Amniotic epithelial cell (primary cell): ENCODE data around the gene CDC42SE2.
"Not testable (repeated sequence)": the region's sequence is repeated elsewhere in the genome, so short reads cannot be mapped to it uniquely, and the experiment has no call there.

Source experiments
- DNase-seq: peaks from one replicate; pipeline ENCODE4 v3.0.0-alpha.2; 2010; ENCODE audit warnings: low read depth

Gene CDC42SE2

DNA sequence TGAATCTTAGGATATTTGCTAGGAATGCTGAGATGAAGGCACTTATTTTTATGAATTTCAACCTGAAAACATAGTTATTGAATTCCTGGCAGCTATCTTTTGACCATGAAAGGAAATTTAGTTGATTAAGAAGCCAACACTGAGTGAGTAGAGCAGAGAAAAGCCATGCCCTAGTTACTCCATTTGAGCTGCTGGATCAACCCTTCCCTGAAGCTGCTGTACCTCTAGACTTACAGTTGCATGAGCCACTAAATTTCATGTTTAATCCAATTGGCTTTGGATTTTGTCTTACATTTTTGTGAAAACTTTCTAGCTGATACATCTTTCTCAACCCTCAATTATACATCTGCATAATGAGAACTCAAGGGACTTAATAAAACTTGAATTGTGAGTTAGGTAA, 54.6 kb downstream of the CDC42SE2 start:
- no peak for DNase-seq

GRCh38 chr5:131321066-131321465, 57.2 kb downstream of the CDC42SE2 start:
- no peak for DNase-seq

DNA sequence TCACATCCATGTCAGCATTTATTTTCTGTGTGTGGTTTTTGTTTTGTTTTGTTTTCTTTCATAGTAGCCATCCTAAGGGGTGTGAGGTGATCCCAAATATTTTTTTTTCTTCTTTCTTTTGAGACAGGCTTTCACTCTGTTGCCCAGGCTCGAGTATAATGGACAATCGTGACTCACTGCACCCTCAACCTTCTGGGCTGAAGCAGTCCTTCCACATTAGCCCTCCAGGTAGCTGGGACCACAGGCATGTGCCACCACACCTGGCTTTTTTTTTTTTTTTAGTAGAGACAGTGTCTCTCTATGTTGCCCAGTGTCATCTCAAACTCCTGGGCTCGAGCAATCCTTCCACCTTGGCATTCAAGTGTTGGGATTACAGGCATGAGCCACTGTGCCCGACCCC, 59.1 kb downstream of the CDC42SE2 start:
- no peak for DNase-seq

DNA sequence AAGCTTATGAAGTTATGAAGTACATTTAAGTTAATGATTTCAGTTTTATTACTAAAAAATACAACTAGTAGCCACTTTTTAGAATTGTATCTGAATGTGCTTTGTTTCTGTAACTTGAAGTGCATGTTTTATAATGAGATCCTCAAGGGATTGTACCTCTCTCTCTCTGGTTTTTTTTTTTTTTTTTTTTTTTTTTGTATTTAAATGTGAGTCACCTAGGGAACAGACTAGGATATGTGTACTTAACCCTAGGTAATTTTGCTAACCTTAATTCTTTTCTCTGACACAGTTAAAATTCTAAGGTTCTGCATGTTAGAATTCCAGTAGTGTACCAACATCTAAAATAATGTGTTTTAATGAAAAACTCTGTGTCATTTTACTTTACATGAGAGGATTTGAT, 59.5 kb downstream of the CDC42SE2 start:
- no peak for DNase-seq

- no peak for DNase-seq
Observed at GRCh38 chr5:131324303-131324702, 60.5 kb downstream of the CDC42SE2 start.

GRCh38 chr5:131328536-131329285, 64.9 kb downstream of the CDC42SE2 start:
- peak; percentile 39 for DNase-seq

DNA sequence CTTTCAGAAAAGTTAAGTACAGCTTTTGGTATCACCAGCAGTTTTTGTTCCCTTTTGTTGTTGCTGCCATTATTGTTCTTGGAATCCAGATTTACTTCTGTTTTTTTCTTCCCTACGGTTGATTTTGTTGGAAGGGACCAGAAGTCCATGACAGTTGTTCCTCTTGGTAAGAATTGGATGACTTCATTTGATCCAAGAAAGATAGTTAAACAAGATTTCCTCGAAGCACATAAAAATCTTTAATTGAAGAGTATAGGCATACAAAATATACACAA, 65.4 kb downstream of the CDC42SE2 start:
- DNase-seq: no peak

- no peak for DNase-seq
Observed at GRCh38 chr5:131330031-131330430, 66.2 kb downstream of the CDC42SE2 start.

GRCh38 chr5:131335756-131336155, 71.9 kb downstream of the CDC42SE2 start:
- DNase-seq: not testable (repeated sequence)

GRCh38 chr5:131336801-131337200, 72.9 kb downstream of the CDC42SE2 start:
- not testable (repeated sequence) for DNase-seq

- DNase-seq: not testable (repeated sequence)
Observed at GRCh38 chr5:131337240-131338050, 73.6 kb downstream of the CDC42SE2 start.

GRCh38 chr5:131338051-131338453, 74.2 kb downstream of the CDC42SE2 start:
- no peak for DNase-seq

GRCh38 chr5:131344288-131344687, 80.4 kb downstream of the CDC42SE2 start:
- not testable (repeated sequence) for DNase-seq

- DNase-seq: not testable (repeated sequence)
Observed at GRCh38 chr5:131346204-131346603, 82.4 kb downstream of the CDC42SE2 start.

- no peak for DNase-seq
Observed at GRCh38 chr5:131353991-131354390, 90.1 kb downstream of the CDC42SE2 start.

DNA sequence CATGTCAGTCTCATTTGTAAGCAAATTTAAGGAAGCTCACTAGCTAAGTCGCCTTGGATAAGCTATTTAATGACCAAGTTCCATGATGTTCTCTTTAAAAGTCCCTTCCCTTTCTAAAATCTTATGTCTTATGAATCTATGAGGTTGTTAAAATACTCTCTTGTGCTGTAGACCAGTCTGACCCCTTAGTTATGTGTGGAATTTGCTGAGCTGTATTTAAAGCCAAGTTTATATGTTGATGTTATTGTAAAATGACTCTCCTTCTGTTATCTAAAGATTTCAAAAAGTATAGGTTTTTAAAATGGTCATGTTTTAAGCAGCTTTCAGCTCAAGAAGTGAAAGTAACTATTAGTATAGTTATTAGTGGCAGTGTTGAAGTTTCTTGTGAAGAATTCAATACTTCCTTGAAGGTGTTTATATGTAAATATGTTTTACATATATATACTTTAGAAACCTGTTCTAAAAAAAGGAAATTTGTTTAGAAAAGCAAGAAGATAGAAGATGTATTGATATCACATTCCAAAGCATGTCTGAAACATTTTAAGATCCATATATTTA, 92.2 kb downstream of the CDC42SE2 start:
- peak; percentile 27 for DNase-seq

- DNase-seq: no peak
Observed at GRCh38 chr5:131356619-131357018, 92.8 kb downstream of the CDC42SE2 start.

GRCh38 chr5:131357739-131358561, 94.1 kb downstream of the CDC42SE2 start:
- DNase-seq: no peak

DNA sequence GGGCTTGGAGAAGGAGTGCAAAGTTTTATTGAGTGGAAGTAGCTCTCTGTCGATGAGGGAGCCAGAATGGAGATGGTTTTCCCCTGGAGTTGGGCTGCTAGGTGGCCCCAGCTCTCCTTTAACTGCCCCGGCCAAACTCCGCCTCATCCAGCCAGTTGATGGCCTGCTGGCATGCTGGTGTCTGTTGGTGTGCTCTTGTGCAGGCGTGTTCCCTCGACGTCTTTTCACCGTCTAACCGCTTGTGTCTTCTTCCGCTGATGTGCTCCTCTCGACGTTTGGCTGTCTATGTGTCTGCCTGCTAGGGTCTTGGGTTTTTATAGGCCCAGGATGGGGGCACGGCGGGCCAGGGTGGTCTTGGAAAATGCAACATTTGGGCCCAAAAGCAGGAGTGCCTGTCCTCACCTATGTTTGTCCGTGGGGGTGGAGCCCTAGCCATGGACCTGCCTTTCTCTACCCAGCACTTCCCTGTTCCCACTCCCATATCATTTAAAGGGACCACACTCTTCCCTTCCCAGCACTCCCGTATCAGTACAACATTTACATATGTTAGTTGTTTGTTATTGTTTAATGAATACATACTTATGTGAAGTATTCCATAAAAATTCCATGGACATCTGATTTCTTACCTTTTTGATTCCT, 97.9 kb downstream of the CDC42SE2 start:
- DNase-seq: no peak

- DNase-seq: no peak
Observed at GRCh38 chr5:131363811-131364506, 100.1 kb downstream of the CDC42SE2 start.

DNA sequence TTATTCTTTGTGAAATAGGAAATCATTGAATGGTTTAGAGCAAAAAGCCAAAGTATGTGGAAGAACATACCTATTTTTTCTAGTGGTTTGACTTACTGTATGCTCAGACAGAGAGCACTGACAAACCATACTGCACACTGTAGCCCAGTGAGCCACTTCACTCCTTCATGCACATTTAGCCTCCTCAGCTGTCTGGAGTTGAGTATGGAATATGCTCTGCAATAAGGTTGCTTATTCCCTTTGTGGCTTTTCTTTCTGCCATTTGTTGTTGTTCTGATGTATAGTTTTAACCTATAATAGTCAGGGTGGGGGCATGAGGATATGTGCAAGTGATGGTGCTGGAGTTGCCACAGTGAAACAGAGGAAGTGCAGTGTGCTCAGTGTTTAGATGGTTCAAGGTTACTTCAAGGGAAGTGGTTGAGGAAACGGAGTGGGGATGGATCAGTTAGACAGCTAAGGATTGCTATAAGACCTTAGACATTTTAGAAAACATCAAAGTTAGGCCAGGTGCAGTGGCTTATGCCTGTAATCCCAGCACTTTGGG, 100.7 kb downstream of the CDC42SE2 start:
- DNase-seq: no peak
